IMR-90 (cell line): ENCODE measurements around the gene MSRB1. TPM values are rescaled to one million over a fixed set of nuclear protein-coding genes. Genes with fewer than 3 reads are reported as not detected.
A peak's percentile ranks its signal among the peaks of the same experiment; 100 is the strongest.
"Not testable (repeated sequence)": the region's sequence is repeated elsewhere in the genome, so short reads cannot be mapped to it uniquely, and the experiment has no call there.

Experiments used
- ATAC-seq: fragments of 200-7000 bp; cut with Tn5 transposase; 2 replicates; pipeline ENCODE4 v1.9.1; 2020; ENCODE audit warnings: low read depth, mild to moderate bottlenecking, moderate library complexity
- BruUV-seq: library from RNA; stranded (reverse); fragments of 400-500 nt; replicated peaks from 2 replicates; lab custom pipeline; 2021; lab: Mats Ljungman, UMichigan
- CTCF ChIA-PET: fragments of 300-600 bp; formaldehyde crosslinking; extraction: SDS; loops from one replicate; lab custom pipeline; 2021; ENCODE audit warnings: antibody characterized with exemption; lab: Yijun Ruan, JAX
- POLR2A ChIA-PET: fragments of 300-600 bp; sonication (Branson Sonifier 250); formaldehyde crosslinking; loops from one replicate; lab custom pipeline; 2022; ENCODE audit warnings: antibody characterized with exemption; ENCODE audit not compliant: unreplicated experiment; lab: Charles Lee
- DNase-seq: peaks from one replicate; pipeline ENCODE4 v3.0.0; 2013
- H2AFZ ChIP-seq: replicated peaks from 2 replicates; pipeline ENCODE3; 2013; ENCODE audit warnings: low read length, mild to moderate bottlenecking; ENCODE audit not compliant: poor library complexity
- H2AK5ac ChIP-seq: 2 replicates; pipeline ENCODE4 v1.6.1; 2013; ENCODE audit warnings: low read depth, low read length, inconsistent platforms
- H2AK9ac ChIP-seq: replicated peaks from 2 replicates; pipeline ENCODE3; 2013; ENCODE audit warnings: mild to moderate bottlenecking, low read depth, low read length, moderate library complexity; ENCODE audit not compliant: poor library complexity
- H2BK120ac ChIP-seq: 2 replicates; pipeline ENCODE4 v1.6.1; 2013; ENCODE audit warnings: low read depth, low read length, inconsistent platforms
- H2BK15ac ChIP-seq: 3 replicates; pipeline ENCODE4 v1.6.1; 2013; ENCODE audit warnings: low read depth, low read length, inconsistent platforms
- H2BK20ac ChIP-seq: 2 replicates; pipeline ENCODE4 v1.6.1; 2013; ENCODE audit warnings: low read depth, mild to moderate bottlenecking, inconsistent platforms, low read length, moderate library complexity
- H2BK5ac ChIP-seq: 2 replicates; pipeline ENCODE4 v1.6.1; 2013; ENCODE audit warnings: mild to moderate bottlenecking, low read depth, low read length, inconsistent platforms; ENCODE audit not compliant: poor library complexity, severe bottlenecking
- H3K14ac ChIP-seq: replicated peaks from 2 replicates; pipeline ENCODE4 v1.6.1; 2013; ENCODE audit warnings: low read depth, low read length, inconsistent platforms
- H3K18ac ChIP-seq: 2 replicates; pipeline ENCODE4 v1.6.1; 2013; ENCODE audit warnings: low read depth, low read length, control low read depth
- H3K23ac ChIP-seq: 2 replicates; pipeline ENCODE4 v1.6.1; 2013; ENCODE audit warnings: low read depth, low read length, inconsistent platforms
- H3K27ac ChIP-seq: 2 replicates; pipeline ENCODE4 v1.5.1; 2013; ENCODE audit warnings: mild to moderate bottlenecking, control low read depth, low read length; ENCODE audit not compliant: insufficient read depth
- H3K27me3 ChIP-seq: 2 replicates; pipeline ENCODE4 v1.6.1; 2013; ENCODE audit warnings: low read length; ENCODE audit not compliant: control insufficient read depth, insufficient read depth
- H3K36me3 ChIP-seq: 2 replicates; pipeline ENCODE4 v1.6.1; 2013; ENCODE audit warnings: low read length, mixed read lengths; ENCODE audit not compliant: control insufficient read depth, insufficient read depth
- H3K4ac ChIP-seq: 2 replicates; pipeline ENCODE4 v1.6.1; 2013; ENCODE audit warnings: low read depth, low read length, inconsistent platforms
- H3K4me1 ChIP-seq: 2 replicates; pipeline ENCODE4 v1.6.1; 2013; ENCODE audit warnings: low read length, mixed read lengths; ENCODE audit not compliant: control insufficient read depth, insufficient read depth
- H3K4me2 ChIP-seq: 2 replicates; pipeline ENCODE4 v1.6.1; 2013; ENCODE audit warnings: low read depth, mild to moderate bottlenecking, control low read depth, low read length, moderate library complexity
- H3K4me3 ChIP-seq: 2 replicates; pipeline ENCODE4 v1.5.1; 2013; ENCODE audit warnings: low read depth, mild to moderate bottlenecking, control low read depth, low read length, moderate library complexity; ENCODE audit not compliant: insufficient read depth
- H3K56ac ChIP-seq: 2 replicates; pipeline ENCODE4 v1.6.1; 2013; ENCODE audit warnings: low read length, inconsistent platforms; ENCODE audit not compliant: insufficient read depth; ENCODE audit errors: extremely low read depth
- H3K79me1 ChIP-seq, 2 experiments: 2 replicates each; pipeline ENCODE4 v1.6.1; 2013; ENCODE audit warnings: low read length in 2 of 2, inconsistent platforms in 1 of 2, low read depth in 1 of 2
- H3K9ac ChIP-seq: 2 replicates; pipeline ENCODE4 v1.6.1; 2013; ENCODE audit warnings: low read depth, low read length, control low read depth
- H3K9me1 ChIP-seq: 2 replicates; pipeline ENCODE4 v1.6.1; 2013; ENCODE audit warnings: low read length, inconsistent platforms; ENCODE audit not compliant: insufficient read depth
- H3K9me3 ChIP-seq: 2 replicates; pipeline ENCODE4 v1.6.1; 2013; ENCODE audit warnings: low read length; ENCODE audit not compliant: control insufficient read depth, insufficient read depth
- H4K20me1 ChIP-seq: 2 replicates; pipeline ENCODE4 v1.6.1; 2013; ENCODE audit warnings: low read length, inconsistent platforms; ENCODE audit not compliant: insufficient read depth
- H4K5ac ChIP-seq: 2 replicates; pipeline ENCODE4 v1.6.1; 2013; ENCODE audit warnings: mild to moderate bottlenecking, low read depth, low read length, control low read depth
- H4K8ac ChIP-seq, 2 experiments: 2 replicates each; pipeline ENCODE4 v1.6.1; 2013; ENCODE audit warnings: low read depth in 2 of 2, low read length in 2 of 2, control low read depth in 1 of 2, inconsistent platforms in 1 of 2
- H4K91ac ChIP-seq: 2 replicates; pipeline ENCODE4 v1.6.1; 2013; ENCODE audit warnings: low read depth, low read length, inconsistent platforms; ENCODE audit not compliant: insufficient read depth
- WGBS, 2 experiments: methylation state at CpG; one replicate each; pipeline versions ENCODE4 v1.1.5 to v1.1.7; 2013; ENCODE audit warnings: missing lambda C conversion rate in 2 of 2; ENCODE audit not compliant: insufficient read length in 1 of 2; ENCODE audit errors: extremely low coverage in 2 of 2; 5-methylcytosine and 5-hydroxymethylcytosine counted together
- dilution Hi-C: fragments of 300-500 bp; cut with HindIII; formaldehyde crosslinking; loops from one replicate; pipeline ENCODE4 v1.14.3; 2018; ENCODE audit warnings: low sequenced_read_pairs; ENCODE audit not compliant: unreplicated experiment
- in situ Hi-C: fragments of 300-500 bp; cut with MboI; formaldehyde crosslinking; loops from 3 replicates; pipeline ENCODE4 v1.14.3; 2019; ENCODE audit warnings: low sequenced_read_pairs, inconsistent platforms, mixed read lengths
- intact Hi-C: fragments of 100-400 bp; cut with micrococcal nuclease; formaldehyde crosslinking; loops from 2 replicates; pipeline ENCODE4 v1.10.0; 2022
- polyA plus RNA-seq, 3 experiments: library from polyadenylated mRNA; depleted of rRNA; stranded (reverse); fragments of >200 nt; gene quantifications; 2 replicates each; pipeline ENCODE4 v1.2.3, GENCODE V29; 2012; ENCODE audit warnings: low replicate concordance in 1 of 3
- total RNA-seq: library from RNA; depleted of rRNA; stranded (reverse); fragments of >200 nt; gene quantifications from 2 replicates; pipeline ENCODE4 v1.2.3, GENCODE V29; 2012

MSRB1 gene
- total and polyA plus RNA-seq, 2 of the 4 experiments (the other 2 are of a cell fraction) = 17.0 to 32.3 TPM

DNA sequence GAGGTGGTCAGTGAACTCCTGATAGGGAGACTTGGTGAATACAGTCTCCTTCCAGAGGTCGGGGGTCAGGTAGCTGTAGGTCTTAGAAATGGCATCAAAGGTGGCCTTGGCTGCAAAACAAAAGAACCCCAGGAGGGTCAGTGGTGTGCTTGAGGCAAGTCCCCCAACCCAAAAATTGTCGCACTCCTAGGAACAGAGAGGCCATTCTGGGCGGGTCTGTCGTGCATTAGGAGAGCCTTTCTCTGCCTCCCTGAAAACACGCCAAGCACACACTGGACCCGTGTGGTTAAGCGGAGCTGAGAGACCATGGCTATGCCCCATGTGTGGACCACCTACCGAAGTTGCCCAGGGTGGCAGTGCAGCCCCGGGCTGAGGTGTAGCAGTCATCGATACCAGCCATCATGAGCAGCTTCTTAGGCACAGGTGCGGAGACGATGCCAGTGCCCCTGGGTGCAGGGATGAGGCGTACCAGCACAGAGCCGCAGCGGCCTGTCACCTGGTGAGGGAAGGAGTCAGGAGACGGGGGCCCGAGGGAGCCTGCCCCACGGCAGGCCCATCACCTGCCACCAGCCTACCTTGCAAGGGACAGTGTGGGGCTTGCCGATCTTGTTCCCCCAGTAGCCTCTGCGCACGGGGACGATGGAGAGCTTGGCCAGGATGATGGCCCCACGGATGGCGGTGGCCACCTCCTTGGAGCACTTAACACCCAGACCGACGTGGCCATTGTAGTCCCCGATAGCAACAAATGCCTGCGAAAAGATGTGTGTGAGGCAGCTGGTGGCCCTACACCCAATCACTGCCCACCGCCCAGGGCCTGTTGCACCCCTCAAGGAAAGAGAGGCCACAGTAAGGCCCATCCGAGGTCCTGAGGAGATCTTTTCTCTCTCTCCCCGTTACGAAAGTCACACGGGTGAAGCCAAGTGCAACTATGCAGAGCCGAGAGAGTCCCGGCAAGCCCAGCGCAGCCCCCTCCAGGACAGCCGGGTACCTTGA is 19.5 kb upstream of the MSRB1 start:
- WGBS, 2 experiments = no CpG with 5 or more reads among the region's 37 CpGs
- H4K8ac ChIP-seq, DNase-seq, H2AK5ac ChIP-seq, H2BK20ac ChIP-seq, dilution Hi-C loops, H3K4me2 ChIP-seq, H3K4me3 ChIP-seq, intact Hi-C loops, H2AK9ac ChIP-seq, H3K27me3 ChIP-seq, POLR2A ChIA-PET, H2AFZ ChIP-seq, H3K9me1 ChIP-seq, H2BK5ac ChIP-seq, H3K56ac ChIP-seq, H2BK120ac ChIP-seq, H2BK15ac ChIP-seq, H3K23ac ChIP-seq, H3K4ac ChIP-seq, H3K18ac ChIP-seq, H3K9ac ChIP-seq, CTCF ChIA-PET, H3K9me3 ChIP-seq, in situ Hi-C loops, H3K27ac ChIP-seq, H4K5ac ChIP-seq, H4K91ac ChIP-seq, H3K14ac ChIP-seq, ATAC-seq: not testable (repeated sequence)
- Histone ChIP-seq H3K79me1 (peaks cover 3 to 53% of the 10 kb centered on the region in 2 experiments), H3K36me3 (peaks cover 27% of the 10 kb centered on the region), H3K4me1 (peaks cover 12% of the 10 kb centered on the region), H4K20me1 (peaks cover 43% of the 10 kb centered on the region)
- BruUV-seq = TSS peak; percentile 99
